ENCODE results near the gene SMYD3. TPM values are rescaled to one million over a fixed set of nuclear protein-coding genes. Genes with fewer than 3 reads are reported as not detected.

SMYD3 gene
- total and polyA plus RNA-seq, 2 donors (not counting 3 experiments of a cell fraction or from before 2014, with no cell fraction given): 16.0 to 32.1 TPM

DNA sequence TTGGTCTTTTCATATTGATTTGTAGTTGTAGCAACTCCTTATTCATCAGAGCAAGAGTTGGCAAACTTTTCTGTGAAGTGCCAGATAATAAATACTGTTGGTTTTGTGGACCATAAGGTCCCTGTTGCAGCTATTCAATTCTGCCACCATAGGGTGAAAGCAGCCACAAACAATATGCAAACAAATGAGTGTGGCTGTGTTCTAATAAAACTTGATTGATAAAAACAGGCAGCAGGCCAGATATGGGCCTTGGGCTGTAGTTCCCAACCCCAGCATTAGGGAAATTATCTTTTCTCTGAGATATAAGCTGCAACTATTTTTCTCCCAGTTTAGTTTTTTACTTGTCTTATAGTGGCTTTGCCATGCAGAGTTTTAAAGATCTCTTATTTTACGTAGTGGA lies 469.2 kb downstream of the SMYD3 start:
- peaks cover 4% of the 10 kb centered on the region for H3K4me1 ChIP-seq (ENCODE audit: control insufficient read depth, extremely low read depth, insufficient read depth, low read length)
- H3K27ac ChIP-seq (ENCODE audit: insufficient read depth, low read depth, low read length): no peak overlapping the region
- H3K9me3 ChIP-seq (replicated peaks; ENCODE audit: control insufficient read depth, insufficient read depth, low read length): no peaks in the 10 kb centered on the region
- no peak overlapping the region for H3K4me3 ChIP-seq (replicated peaks in 1 of 3; ENCODE audit: insufficient read depth in 1 of 3, low read depth in 1 of 3, low read length in 3 of 3)
- DNase-seq (ENCODE audit: low read depth, low spot score): no peak
- no peak overlapping the region for H2AFZ ChIP-seq (ENCODE audit: low read depth, low read length)
- no peak overlapping the region for H3K4me2 ChIP-seq (ENCODE audit: insufficient read depth, low read length)
- intact Hi-C loops (cut with micrococcal nuclease): no loop called here
- ChIA-PET CTCF (interaction anchor here (1.2 kb wide), 1 partner anchor 12 kb away, joined by 3 read pairs; no protein-coding TSS in a partner anchor), POLR2A (no interaction called here)
- no peaks in the 10 kb centered on the region for H3K36me3 ChIP-seq (ENCODE audit: control insufficient read depth in 2 of 2, extremely low read depth in 1 of 2, insufficient read depth in 2 of 2, low read length in 2 of 2)
- FAIRE-seq: no peak
- dilution Hi-C loops (cut with MboI; ENCODE audit: extremely low pct_ligation_motif_present, low sequenced_read_pairs): no loop called here
- H4K20me1 ChIP-seq (replicated peaks; ENCODE audit: control insufficient read depth, extremely low read depth, insufficient read depth, low read length): no peaks in the 10 kb centered on the region
- no peaks in the 10 kb centered on the region for H3K79me2 ChIP-seq (ENCODE audit: control insufficient read depth, insufficient read depth, low read length)
- H3K9me1 ChIP-seq (replicated peaks; ENCODE audit: control insufficient read depth, extremely low read depth, insufficient read depth, low read length): no peaks in the 10 kb centered on the region
- TF ChIP-seq MYC (IDR thresholded peaks at IDR 0.05; ENCODE audit: low read depth, low read length): no peak
- TF ChIP-seq GATA2 (IDR thresholded peaks at IDR 0.05; ENCODE audit: insufficient read depth, insufficient read length, low read depth, low read length): no peak
- TF ChIP-seq, protein P1, sequence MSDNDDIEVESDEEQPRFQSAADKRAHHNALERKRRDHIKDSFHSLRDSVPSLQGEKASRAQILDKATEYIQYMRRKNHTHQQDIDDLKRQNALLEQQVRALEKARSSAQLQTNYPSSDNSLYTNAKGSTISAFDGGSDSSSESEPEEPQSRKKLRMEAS (IDR thresholded peaks at IDR 0.05; ENCODE audit: insufficient read depth, insufficient read length): no peak
- TF ChIP-seq POLR2AphosphoS5 (IDR thresholded peaks at IDR 0.05; ENCODE audit: insufficient read depth, low read depth, low read length): no peak
- no peak for TF ChIP-seq EZH2 (IDR thresholded peaks at IDR 0.05; ENCODE audit: borderline replicate concordance, low read depth, low read length, severe bottlenecking)
- no peak for TF ChIP-seq FOS (IDR thresholded peaks at IDR 0.05; ENCODE audit: borderline replicate concordance, insufficient read depth, low read length)
- TF ChIP-seq, protein P2, sequence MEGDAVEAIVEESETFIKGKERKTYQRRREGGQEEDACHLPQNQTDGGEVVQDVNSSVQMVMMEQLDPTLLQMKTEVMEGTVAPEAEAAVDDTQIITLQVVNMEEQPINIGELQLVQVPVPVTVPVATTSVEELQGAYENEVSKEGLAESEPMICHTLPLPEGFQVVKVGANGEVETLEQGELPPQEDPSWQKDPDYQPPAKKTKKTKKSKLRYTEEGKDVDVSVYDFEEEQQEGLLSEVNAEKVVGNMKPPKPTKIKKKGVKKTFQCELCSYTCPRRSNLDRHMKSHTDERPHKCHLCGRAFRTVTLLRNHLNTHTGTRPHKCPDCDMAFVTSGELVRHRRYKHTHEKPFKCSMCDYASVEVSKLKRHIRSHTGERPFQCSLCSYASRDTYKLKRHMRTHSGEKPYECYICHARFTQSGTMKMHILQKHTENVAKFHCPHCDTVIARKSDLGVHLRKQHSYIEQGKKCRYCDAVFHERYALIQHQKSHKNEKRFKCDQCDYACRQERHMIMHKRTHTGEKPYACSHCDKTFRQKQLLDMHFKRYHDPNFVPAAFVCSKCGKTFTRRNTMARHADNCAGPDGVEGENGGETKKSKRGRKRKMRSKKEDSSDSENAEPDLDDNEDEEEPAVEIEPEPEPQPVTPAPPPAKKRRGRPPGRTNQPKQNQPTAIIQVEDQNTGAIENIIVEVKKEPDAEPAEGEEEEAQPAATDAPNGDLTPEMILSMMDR (IDR thresholded peaks at IDR 0.05; ENCODE audit: extremely low read depth in 1 of 2, insufficient read depth in 1 of 2, low read depth in 1 of 2, low read length in 2 of 2): no peak
- no peak for TF ChIP-seq JUN (IDR thresholded peaks at IDR 0.05; ENCODE audit: borderline replicate concordance, insufficient read depth, insufficient read length, low read depth)
- TF ChIP-seq POLR2A (IDR thresholded peaks at IDR 0.05; ENCODE audit: low read depth, low read length): no peak
- no peak overlapping the region for H3K9ac ChIP-seq (replicated peaks; ENCODE audit: extremely low read depth, insufficient read depth, low read length)
- BruUV-seq (replicated peaks): no TSS peak
- H3K27me3 ChIP-seq (ENCODE audit: control insufficient read depth in 2 of 2, insufficient read depth in 2 of 2, low read length in 2 of 2): no peaks in the 10 kb centered on the region
